Peyer's patch (tissue), 4 donors: ENCODE data around the gene ASMT. TPM values are rescaled to one million over a fixed set of nuclear protein-coding genes. Genes with fewer than 3 reads are reported as not detected.
"Not testable (repeated sequence)": the region's sequence is repeated elsewhere in the genome, so short reads cannot be mapped to it uniquely, and the experiment has no call there.

Source experiments
- DNase-seq, 3 donors: peaks; one replicate each; pipeline ENCODE4 v3.0.0-alpha.2; 2017 to 2019
- H3K27ac ChIP-seq, 4 donors: fragments of 200-600 bp; sonication (generic); one replicate each; pipeline ENCODE4 v1.5.1; 2016 to 2019
- H3K27me3 ChIP-seq, 2 donors: fragments of 200-600 bp; sonication (generic); one replicate each; pipeline ENCODE4 v1.5.1; 2019
- H3K36me3 ChIP-seq, 3 donors: fragments of 200-600 bp; sonication (generic); one replicate each; pipeline ENCODE4 v1.5.1; 2016 to 2019
- H3K4me1 ChIP-seq, 4 donors: fragments of 200-600 bp; sonication (generic); one replicate each; pipeline ENCODE4 v1.5.1; 2016 to 2019
- H3K4me3 ChIP-seq, 4 donors: fragments of 200-600 bp; sonication (generic); 1 replicate in 3 of 4; 2 replicates in 1 of 4; pipeline ENCODE4 v1.5.1; 2016 to 2019; ENCODE audit warnings: mild to moderate bottlenecking in 1 of 4
- H3K9me3 ChIP-seq, 4 donors: fragments of 200-600 bp; sonication (generic); one replicate each; pipeline ENCODE4 v1.5.1; 2016 to 2019; ENCODE audit warnings: mild to moderate bottlenecking in 1 of 4
- POLR2A ChIP-seq, 2 donors: fragments of 450-650 bp; IDR thresholded peaks; one replicate each; pipeline ENCODE4 v1.5.1; 2017; ENCODE audit warnings: antibody characterized with exemption in 2 of 2, mild to moderate bottlenecking in 2 of 2, moderate library complexity in 2 of 2
- total RNA-seq, 4 donors: library from RNA; depleted of rRNA; stranded (reverse); fragments of >200 nt; gene quantifications; one replicate each; pipeline ENCODE4 v1.1.0, GENCODE V29; 2016
- TF ChIP-seq, protein P1 (sequence below), 6 experiments: fragments of 450-650 bp in 4 of 6; fragments of 200-600 bp in 2 of 6; sonication (generic) in 1 of 6; IDR thresholded peaks; one replicate each; pipeline ENCODE4 v1.5.1; 2017 to 2019; ENCODE audit warnings: antibody characterized with exemption in 6 of 6, mild to moderate bottlenecking in 3 of 6, moderate library complexity in 1 of 6

Gene ASMT, protein sequence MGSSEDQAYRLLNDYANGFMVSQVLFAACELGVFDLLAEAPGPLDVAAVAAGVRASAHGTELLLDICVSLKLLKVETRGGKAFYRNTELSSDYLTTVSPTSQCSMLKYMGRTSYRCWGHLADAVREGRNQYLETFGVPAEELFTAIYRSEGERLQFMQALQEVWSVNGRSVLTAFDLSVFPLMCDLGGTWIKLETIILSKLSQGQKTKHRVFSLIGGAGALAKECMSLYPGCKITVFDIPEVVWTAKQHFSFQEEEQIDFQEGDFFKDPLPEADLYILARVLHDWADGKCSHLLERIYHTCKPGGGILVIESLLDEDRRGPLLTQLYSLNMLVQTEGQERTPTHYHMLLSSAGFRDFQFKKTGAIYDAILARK
- total RNA-seq: 10 to 100 TPM in 1 of 4 donors, not detected in 3; 12.4 TPM

DNA sequence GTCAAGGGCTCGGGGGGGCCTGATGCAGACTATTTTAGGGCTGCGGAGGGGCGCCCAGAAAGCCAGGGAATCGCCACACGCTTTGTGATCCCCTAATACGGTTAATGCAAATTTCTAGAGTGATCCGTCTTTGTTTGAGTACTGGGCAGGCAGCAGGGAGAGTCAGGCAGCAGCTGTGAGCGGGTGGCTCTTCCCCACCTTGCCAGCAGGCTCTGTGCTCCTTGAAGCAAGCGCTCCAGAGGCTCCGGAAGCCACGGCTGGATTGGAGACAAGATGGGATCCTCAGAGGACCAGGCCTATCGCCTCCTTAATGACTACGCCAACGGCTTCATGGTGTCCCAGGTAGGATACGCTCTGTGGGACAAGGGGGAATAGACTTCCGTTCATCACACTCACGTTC lies at the start of gene ASMT:
TSS of gene ASMT (plus strand) at position 133 of the 400 bp plus-strand sequence. CDS start at position 274, 141 bp downstream.
- DNase-seq: no peak
- H3K27me3 ChIP-seq: no peaks in the 10 kb centered on the region
- no peaks in the 10 kb centered on the region for H3K36me3 ChIP-seq
- H3K4me3 ChIP-seq: no peak within 1 kb of the TSS
- TF ChIP-seq POLR2A (IDR thresholded peaks at IDR 0.05): no peak
- TF ChIP-seq, protein P1, sequence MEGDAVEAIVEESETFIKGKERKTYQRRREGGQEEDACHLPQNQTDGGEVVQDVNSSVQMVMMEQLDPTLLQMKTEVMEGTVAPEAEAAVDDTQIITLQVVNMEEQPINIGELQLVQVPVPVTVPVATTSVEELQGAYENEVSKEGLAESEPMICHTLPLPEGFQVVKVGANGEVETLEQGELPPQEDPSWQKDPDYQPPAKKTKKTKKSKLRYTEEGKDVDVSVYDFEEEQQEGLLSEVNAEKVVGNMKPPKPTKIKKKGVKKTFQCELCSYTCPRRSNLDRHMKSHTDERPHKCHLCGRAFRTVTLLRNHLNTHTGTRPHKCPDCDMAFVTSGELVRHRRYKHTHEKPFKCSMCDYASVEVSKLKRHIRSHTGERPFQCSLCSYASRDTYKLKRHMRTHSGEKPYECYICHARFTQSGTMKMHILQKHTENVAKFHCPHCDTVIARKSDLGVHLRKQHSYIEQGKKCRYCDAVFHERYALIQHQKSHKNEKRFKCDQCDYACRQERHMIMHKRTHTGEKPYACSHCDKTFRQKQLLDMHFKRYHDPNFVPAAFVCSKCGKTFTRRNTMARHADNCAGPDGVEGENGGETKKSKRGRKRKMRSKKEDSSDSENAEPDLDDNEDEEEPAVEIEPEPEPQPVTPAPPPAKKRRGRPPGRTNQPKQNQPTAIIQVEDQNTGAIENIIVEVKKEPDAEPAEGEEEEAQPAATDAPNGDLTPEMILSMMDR (IDR thresholded peaks at IDR 0.05): no peak
- H3K4me1 ChIP-seq: no peaks in the 10 kb centered on the region
- H3K9me3 ChIP-seq: no peaks in the 10 kb centered on the region
- H3K27ac ChIP-seq: no peak within 1 kb of the TSS

DNA sequence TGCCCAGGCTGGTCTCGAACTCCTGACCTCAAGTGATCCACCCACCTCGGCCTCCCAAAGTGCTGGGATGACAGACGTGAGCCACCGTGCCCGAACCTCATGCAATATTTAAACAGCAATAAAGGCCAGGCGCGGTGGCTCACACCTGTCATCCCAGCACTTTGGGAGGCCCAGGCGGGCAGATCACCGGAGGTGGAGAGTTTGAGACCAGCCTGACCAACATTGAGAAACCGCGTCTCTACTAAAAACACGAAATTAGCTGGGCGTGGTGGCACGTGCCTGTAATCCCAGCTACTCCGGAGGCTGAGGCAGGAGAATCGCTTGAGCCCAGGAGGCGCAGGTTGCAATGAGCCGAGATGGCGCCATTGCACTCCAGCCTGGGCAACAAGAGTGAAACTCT lies 40.7 kb upstream of the ASMT start:
- H3K4me3 ChIP-seq, H3K36me3 ChIP-seq, H3K4me1 ChIP-seq, H3K27me3 ChIP-seq, H3K9me3 ChIP-seq, H3K27ac ChIP-seq: not testable (repeated sequence)
- peak in 1 of 3 donors; percentile 13 for DNase-seq

DNA sequence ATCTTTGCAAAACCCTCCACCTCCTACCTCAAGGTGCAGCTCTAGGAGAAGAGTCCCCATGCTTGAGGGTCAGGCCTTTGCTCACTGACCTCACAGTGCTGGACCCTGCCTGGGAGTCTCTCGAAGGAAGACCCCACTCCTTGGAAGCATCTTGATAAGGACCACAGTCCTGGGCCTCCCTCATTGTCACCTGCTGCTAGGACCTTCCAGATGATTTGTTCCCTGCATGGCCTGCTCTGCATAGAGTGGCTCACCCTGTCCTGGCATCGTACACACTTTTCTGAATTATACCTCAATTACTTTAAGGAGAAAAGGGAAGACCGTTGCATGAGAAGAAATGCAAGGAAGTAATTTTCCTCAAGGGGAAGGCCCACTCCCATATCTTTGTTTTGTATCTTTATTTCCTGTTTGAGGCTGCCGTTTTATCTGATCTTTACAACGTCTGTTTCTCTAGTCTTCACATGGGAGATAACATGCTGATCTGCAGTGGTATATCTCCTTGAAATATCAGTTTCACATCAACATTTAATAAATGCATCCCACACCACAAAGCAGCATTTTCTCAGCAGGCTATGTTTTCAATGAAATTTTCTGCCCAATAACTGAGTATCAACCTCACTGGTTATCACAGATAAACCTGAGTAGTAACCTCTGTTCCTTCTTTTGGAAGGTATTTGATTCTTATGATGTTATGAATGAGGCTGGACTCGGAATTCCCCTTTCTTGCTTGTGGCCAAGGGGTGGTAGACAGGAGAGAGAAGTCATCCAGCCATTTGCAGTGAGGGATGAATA lies 38.5 kb upstream of the ASMT start:
- H3K4me1 ChIP-seq: no peaks in the 10 kb centered on the region
- no peak for DNase-seq
- no peaks in the 10 kb centered on the region for H3K36me3 ChIP-seq
- no peaks in the 10 kb centered on the region for H3K27me3 ChIP-seq
- H3K27ac ChIP-seq: peak overlapping the region in 1 of 4 donors; percentile 1
- TF ChIP-seq POLR2A (IDR thresholded peaks at IDR 0.05): no peak
- TF ChIP-seq, protein P1 (IDR thresholded peaks at IDR 0.05): no peak
- no peak overlapping the region for H3K4me3 ChIP-seq
- H3K9me3 ChIP-seq: no peaks in the 10 kb centered on the region

DNA sequence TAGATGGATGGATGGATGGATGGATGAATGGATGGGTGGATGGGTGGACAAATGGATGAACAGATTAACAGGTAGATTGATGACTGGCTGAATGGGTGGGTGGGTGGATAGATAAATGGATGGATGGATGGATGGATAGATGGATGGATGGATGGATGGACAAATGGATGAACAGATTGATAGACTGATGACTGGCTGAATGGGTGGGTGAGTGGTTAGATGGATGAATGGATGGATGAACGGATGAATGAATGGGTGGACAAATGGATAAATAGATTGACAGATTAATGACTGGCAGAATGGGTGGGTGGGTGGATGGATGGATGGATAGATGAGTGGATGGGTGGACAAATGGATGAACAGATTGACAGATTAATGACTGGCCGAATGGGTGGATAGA lies 37.0 kb upstream of the ASMT start:
- Histone ChIP-seq H3K27ac (no peak overlapping the region), H3K4me3 (no peak overlapping the region), H3K36me3 (no peaks in the 10 kb centered on the region), H3K27me3 (no peaks in the 10 kb centered on the region), H3K9me3 (no peaks in the 10 kb centered on the region), H3K4me1 (no peaks in the 10 kb centered on the region)
- TF ChIP-seq, protein P1 (IDR thresholded peaks at IDR 0.05): no peak
- no peak for TF ChIP-seq POLR2A (IDR thresholded peaks at IDR 0.05)
- DNase-seq: no peak

DNA sequence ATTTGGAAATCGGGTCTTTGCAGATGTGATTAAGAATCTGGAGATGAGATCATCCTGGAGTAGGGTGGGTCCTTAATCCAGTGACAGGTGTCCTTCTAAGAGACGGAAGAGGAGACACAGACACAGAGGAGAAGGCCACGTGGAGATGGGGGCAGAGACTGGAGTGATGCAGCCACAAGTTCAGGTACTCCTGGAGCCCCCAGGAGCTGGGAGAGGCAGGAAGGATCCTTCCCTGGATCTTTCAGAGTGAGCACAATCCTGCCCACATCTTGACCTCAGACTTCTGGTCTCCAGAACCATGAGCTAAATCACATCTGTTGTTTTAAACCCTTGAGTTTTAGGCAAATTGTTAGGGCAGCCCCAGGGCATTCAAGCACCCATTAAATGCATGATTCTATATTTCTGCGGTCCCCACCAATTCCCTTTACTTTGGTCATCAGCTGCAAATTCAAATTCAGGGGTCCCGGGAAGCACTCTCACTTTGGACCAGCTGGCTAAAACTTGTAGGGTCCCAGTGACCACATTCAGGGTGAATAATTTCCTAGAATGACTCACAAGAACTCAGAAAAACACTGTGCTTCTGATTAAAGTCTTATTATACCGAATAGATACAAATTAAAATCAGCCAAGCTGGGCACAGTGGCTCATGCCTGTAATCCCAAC lies 36.2 kb upstream of the ASMT start:
- no peaks in the 10 kb centered on the region for H3K27me3 ChIP-seq
- no peak for DNase-seq
- no peak overlapping the region for H3K27ac ChIP-seq
- no peaks in the 10 kb centered on the region for H3K9me3 ChIP-seq
- no peaks in the 10 kb centered on the region for H3K4me1 ChIP-seq
- TF ChIP-seq, protein P1 (IDR thresholded peaks at IDR 0.05): no peak
- TF ChIP-seq POLR2A (IDR thresholded peaks at IDR 0.05): no peak
- no peak overlapping the region for H3K4me3 ChIP-seq
- no peaks in the 10 kb centered on the region for H3K36me3 ChIP-seq
